Activated CD4-positive, alpha-beta T cell treated with anti-CD3 and anti-CD28 coated beads, Interleukin-2, amount 10 ng/mL, durations not matched to agents 24 days and 14 days (primary cell): ENCODE measurements around the gene PDE10A. TPM values are rescaled to one million over a fixed set of nuclear protein-coding genes. Genes with fewer than 3 reads are reported as not detected.
"Not testable (repeated sequence)": the region's sequence is repeated elsewhere in the genome, so short reads cannot be mapped to it uniquely, and the experiment has no call there.

ENCODE experiments used
- DNase-seq: peaks from one replicate; pipeline ENCODE4 v3.0.0; 2022
- H3K27ac Mint-ChIP-seq: one replicate; pipeline ENCODE4 v1.8.0; 2022; ENCODE audit warnings: mild to moderate bottlenecking, mixed read lengths
- H3K27me3 Mint-ChIP-seq: one replicate; pipeline ENCODE4 v1.8.0; 2022; ENCODE audit warnings: mixed read lengths
- H3K36me3 Mint-ChIP-seq: one replicate; pipeline ENCODE4 v1.8.0; 2022; ENCODE audit warnings: low read depth, mild to moderate bottlenecking, mixed read lengths
- H3K4me1 Mint-ChIP-seq: one replicate; pipeline ENCODE4 v1.8.0; 2021; ENCODE audit warnings: mixed read lengths
- H3K4me3 Mint-ChIP-seq: one replicate; pipeline ENCODE4 v1.8.0; 2022; ENCODE audit warnings: mild to moderate bottlenecking, moderate library complexity, mixed read lengths
- H3K9me3 Mint-ChIP-seq: one replicate; pipeline ENCODE4 v1.8.0; 2021; ENCODE audit warnings: mixed read lengths
- intact Hi-C: fragments of 100-400 bp; cut with micrococcal nuclease; formaldehyde crosslinking; loops from one replicate; pipeline ENCODE4 v1.15.1; 2023
- total RNA-seq: library from RNA; stranded (reverse); gene quantifications from 2 replicates; pipeline ENCODE4 v1.2.3, GENCODE V29; 2022

Gene PDE10A
- total RNA-seq, 1 donor from 2014 or later, result not detected

DNA sequence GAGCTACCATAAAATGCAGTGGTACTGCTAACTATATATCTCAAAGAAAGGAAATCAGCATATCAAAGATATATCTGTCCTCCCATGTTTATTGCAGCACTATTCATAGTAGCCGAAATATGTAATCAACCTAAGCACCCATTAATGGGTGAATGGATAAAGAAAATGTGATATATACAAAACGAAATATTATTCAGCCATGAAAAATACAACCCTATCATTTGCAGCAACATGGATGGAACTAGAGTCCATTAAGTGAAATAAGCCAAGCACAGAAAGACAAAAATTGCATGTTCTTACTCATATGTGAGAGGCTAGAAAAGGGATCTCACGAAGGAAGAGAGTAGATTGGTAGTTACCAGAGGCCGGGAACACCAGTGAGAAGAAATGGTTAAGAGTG, 126.1 kb downstream of the PDE10A start:
- no peaks in the 10 kb centered on the region for H3K9me3 Mint-ChIP-seq
- DNase-seq, result no peak
- H3K4me1 Mint-ChIP-seq, result no peaks in the 10 kb centered on the region
- intact Hi-C loops, result no loop called here
- no peak overlapping the region for H3K27ac Mint-ChIP-seq
- no peak overlapping the region for H3K4me3 Mint-ChIP-seq
- H3K36me3 Mint-ChIP-seq, result no peaks in the 10 kb centered on the region
- H3K27me3 Mint-ChIP-seq, result no peaks in the 10 kb centered on the region

DNA sequence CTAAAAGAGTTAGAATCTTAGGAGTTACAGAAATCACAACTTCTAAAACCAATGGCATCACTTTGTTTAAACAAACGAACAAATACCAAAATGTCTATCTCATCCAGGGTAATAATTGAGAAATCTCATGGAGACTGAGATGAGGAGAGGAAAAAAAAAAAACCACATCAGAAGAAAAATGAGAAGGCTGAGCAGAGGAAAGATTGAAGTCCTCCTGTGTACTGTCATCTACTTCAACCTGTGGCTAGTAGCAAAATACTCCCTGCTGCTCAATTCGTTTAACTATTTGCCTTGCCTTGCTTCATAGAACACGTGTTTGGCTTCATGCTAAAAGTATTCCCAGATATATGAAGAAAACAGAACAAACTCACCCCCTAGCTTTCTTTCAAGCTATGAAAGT, 143.7 kb downstream of the PDE10A start:
- intact Hi-C loops, result no loop called here
- H3K27me3 Mint-ChIP-seq, result no peaks in the 10 kb centered on the region
- no peaks in the 10 kb centered on the region for H3K36me3 Mint-ChIP-seq
- H3K27ac Mint-ChIP-seq, result no peak overlapping the region
- no peaks in the 10 kb centered on the region for H3K4me1 Mint-ChIP-seq
- no peak for DNase-seq
- no peak overlapping the region for H3K4me3 Mint-ChIP-seq
- H3K9me3 Mint-ChIP-seq, result no peaks in the 10 kb centered on the region

DNA sequence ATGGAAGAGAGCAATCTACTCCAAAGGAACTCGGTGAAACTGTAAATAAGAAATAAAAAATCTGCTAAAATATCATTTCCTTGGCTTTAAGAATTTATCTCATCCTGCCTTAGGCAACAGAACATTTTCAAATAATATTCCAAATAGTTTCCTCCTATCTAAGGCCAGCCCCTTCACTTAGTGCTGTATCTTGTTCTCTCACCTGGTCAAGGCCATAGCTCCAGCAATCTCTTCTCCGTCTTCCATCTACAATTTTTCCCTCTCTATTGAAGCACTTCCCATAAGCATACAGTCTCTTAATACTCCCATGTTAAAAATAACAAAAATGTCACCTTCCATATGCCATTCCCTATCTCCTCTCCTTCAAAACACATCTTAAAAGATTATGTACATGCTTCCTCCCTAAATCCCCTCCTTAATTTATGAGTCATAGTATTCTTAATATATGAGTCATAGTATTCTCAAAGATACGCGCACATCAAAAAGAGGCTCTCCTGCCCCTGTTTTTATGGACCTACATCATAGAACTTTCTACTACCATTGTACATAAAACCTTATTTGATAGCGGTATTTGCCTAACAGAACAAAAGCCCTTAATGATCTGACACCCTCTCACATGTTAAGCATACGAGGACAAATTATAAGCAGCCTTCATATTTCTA, 146.9 kb downstream of the PDE10A start:
- no peak overlapping the region for H3K27ac Mint-ChIP-seq
- no peaks in the 10 kb centered on the region for H3K27me3 Mint-ChIP-seq
- intact Hi-C loops, result no loop called here
- DNase-seq, result no peak
- H3K9me3 Mint-ChIP-seq, result no peaks in the 10 kb centered on the region
- no peak overlapping the region for H3K4me3 Mint-ChIP-seq
- peaks cover 8% of the 10 kb centered on the region for H3K4me1 Mint-ChIP-seq
- no peaks in the 10 kb centered on the region for H3K36me3 Mint-ChIP-seq

DNA sequence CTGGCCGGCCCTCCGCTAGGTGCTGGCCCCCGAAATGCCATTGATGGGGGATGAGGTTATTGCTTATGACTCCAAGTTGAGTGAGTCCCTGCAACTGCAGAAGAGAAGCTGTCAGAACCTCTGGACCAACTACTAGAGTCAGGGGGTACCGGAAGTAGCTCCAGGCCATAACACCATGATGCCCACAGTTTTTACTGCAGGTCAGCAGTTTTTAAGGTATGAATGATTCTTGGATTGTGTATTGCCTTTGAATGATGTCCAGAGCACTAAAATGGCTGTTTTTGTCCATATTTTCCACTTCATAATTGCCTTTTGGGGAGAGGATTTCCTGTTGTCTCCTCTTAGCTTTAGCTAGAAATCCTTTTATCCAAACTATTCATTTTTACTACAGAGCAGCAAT, 148.4 kb downstream of the PDE10A start:
- intact Hi-C loops, result no loop called here
- Mint-ChIP-seq H3K27me3 (no peaks in the 10 kb centered on the region), H3K4me3 (no peak overlapping the region), H3K36me3 (no peaks in the 10 kb centered on the region), H3K27ac (no peak overlapping the region), H3K4me1 (peaks cover 8% of the 10 kb centered on the region), H3K9me3 (no peaks in the 10 kb centered on the region)
- no peak for DNase-seq

DNA sequence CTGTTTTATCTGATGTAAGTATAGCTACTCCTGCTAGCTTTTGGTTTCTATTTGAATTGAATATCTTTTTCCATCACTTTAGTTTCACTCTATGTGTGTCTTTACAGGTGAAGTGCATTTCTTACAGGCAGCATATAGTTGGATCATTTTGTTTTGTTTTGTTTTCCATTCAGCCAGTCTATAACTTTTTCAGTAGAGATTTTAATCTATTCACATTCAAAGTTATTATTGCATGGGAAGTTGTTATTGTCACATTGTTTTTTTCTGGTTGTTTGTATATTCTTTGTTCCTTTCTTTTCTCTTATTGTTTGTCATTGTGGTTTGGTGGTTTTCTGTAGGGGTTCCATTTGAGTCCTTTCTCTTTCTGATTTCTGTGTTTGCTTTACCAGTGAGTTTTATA, 151.2 kb downstream of the PDE10A start:
- Mint-ChIP-seq H3K4me1 (peaks cover 8% of the 10 kb centered on the region), H3K9me3 (no peaks in the 10 kb centered on the region), H3K27me3 (peaks cover 2% of the 10 kb centered on the region), H3K27ac (peak overlapping the region; percentile 30), H3K36me3 (no peaks in the 10 kb centered on the region), H3K4me3 (peak overlapping the region; percentile 7)
- no peak for DNase-seq
- intact Hi-C loops, result no loop called here

DNA sequence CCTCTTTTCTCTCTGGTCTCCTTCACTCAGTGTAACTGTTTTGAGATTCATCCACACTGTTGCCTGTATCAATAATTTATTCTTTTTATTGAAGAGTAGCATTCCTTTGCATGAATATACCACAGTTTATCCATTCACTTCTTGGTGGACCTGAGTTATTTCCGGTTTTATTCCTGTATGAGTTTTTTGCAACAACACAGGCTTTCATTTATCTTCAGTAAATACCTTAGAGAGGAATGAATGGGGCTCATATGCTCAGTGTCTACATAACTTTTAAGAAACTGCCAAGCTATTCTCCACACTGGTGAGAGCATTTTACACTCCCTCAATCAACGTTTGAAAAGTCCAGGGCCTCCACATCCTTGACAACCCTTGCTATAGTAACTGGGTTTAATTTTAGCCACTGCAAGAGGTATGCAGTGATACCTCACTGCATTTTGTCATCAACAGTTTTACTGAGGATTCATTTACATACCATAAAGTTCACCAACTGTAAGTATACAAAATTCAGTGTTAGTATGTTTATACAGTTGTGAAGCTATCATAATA, 154.6 kb downstream of the PDE10A start:
- no peak for DNase-seq
- Mint-ChIP-seq H3K27me3 (peaks cover 2% of the 10 kb centered on the region), H3K4me3 (no peak overlapping the region), H3K36me3 (no peaks in the 10 kb centered on the region), H3K4me1 (peaks cover 8% of the 10 kb centered on the region), H3K9me3 (no peaks in the 10 kb centered on the region), H3K27ac (no peak overlapping the region)
- intact Hi-C loops, result no loop called here

DNA sequence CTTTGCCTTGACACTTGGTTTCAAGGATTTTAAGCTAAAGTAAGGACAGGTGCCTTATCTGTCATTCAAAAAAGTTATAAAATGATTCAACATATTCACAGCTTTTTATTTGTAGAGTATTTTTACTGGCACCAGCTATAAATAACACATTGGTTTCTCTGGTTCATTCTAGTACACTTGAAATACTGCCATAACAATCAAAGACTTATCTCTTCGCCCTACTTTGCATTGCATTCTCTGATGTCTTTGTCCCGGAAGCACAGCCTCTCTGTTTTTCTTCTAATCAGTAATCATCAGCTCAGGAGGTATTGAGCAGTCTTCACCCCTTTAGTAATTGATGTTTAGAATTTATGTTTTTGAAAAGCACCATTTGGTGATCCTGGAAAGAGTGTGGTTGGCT, 156.4 kb downstream of the PDE10A start:
- Mint-ChIP-seq H3K4me3 (no peak overlapping the region), H3K4me1 (peaks cover 4% of the 10 kb centered on the region), H3K27me3 (peaks cover 2% of the 10 kb centered on the region), H3K36me3 (no peaks in the 10 kb centered on the region), H3K27ac (no peak overlapping the region), H3K9me3 (no peaks in the 10 kb centered on the region)
- intact Hi-C loops, result no loop called here
- DNase-seq, result no peak

DNA sequence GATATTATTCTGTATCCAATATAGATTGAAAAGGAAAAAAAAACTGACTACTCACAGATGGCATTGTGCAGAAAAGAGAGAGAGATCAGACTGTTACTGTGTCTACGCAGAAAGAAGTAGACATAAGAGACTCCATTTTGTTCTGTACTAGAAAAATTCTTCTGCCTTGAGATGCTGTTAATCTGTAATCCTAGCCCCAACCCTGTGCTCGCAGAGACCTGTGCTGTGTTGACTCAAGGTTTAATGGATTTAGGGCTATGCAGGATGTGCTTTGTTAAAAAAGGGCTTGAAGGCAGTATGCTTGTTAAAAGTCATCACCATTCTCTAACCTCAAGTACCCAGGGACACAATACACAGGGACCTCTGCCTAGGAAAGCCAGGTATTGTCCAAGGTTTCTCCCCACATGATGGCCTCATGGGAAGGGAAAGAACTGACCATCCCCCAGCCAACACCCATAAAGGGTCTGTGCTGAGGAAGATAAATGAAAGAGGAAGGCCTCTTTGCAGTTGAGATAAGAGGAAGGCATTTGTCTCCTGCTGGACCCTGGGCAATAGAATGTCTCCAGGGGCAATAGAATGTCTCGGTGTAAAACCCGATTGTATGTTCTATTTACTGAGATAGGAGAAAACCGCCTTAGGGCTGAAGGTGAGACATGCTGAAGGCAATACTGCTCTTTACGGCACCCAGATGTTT, 162.7 kb downstream of the PDE10A start:
- intact Hi-C loops, H3K27me3 Mint-ChIP-seq, H3K9me3 Mint-ChIP-seq, H3K4me3 Mint-ChIP-seq, H3K36me3 Mint-ChIP-seq, H3K4me1 Mint-ChIP-seq, H3K27ac Mint-ChIP-seq, DNase-seq: not testable (repeated sequence)

DNA sequence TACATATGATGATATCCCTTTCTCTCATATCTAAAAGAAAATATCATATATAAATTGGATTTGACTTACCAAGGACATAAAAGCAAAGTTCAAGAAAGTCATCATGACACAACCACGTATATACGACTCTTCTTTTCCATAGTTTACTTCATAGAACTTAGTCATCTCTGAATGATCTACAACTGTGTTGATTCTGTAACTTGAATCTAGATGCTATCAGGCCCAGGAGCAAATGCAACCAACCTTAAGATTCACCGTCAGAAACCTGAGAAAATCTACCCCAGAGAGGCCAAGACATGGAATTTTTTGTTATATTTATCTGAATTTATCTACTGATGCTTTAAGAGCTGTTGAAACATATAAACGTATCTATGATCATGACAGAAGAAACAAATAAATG, 165.6 kb downstream of the PDE10A start:
- DNase-seq, result no peak
- intact Hi-C loops, result no loop called here
- Mint-ChIP-seq H3K4me3 (no peak overlapping the region), H3K36me3 (no peaks in the 10 kb centered on the region), H3K9me3 (no peaks in the 10 kb centered on the region), H3K27me3 (no peaks in the 10 kb centered on the region), H3K27ac (no peak overlapping the region), H3K4me1 (no peaks in the 10 kb centered on the region)

DNA sequence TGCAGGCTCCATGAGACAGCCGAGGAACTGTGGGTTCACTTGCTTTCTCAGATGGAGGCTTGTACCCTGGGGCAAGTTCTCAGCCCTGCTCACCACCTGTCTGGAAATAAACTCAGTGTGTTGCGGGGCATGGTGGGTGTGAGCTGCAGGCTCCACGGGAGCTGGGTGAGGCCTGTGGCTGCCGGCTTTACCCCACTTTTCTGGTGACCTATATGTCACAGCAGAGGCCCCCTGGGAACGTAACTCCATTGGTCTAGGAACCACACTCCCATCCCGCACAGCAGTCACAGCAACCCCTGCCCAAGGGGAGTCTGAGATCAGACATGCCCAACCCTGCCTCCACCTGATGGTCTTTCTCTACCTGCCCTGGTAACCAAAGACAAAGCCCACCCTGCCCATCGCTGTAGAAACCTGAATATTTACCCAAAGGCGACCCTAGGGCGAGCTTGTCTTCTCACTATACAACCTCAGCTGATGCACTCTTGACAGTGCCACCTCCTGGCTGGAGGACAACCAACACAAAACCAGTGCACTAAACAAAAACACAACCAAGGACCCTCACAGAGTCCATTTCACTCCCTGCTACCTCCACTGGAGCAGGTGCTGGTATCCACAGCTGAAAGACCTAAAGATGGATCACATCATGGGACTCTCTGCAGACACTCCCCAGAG, 174.3 kb downstream of the PDE10A start:
- Mint-ChIP-seq H3K27me3 (no peaks in the 10 kb centered on the region), H3K27ac (no peak overlapping the region), H3K4me3 (no peak overlapping the region), H3K36me3 (no peaks in the 10 kb centered on the region), H3K4me1 (no peaks in the 10 kb centered on the region), H3K9me3 (peaks cover 5% of the 10 kb centered on the region)
- intact Hi-C loops, result no loop called here
- DNase-seq, result peak; percentile 32

DNA sequence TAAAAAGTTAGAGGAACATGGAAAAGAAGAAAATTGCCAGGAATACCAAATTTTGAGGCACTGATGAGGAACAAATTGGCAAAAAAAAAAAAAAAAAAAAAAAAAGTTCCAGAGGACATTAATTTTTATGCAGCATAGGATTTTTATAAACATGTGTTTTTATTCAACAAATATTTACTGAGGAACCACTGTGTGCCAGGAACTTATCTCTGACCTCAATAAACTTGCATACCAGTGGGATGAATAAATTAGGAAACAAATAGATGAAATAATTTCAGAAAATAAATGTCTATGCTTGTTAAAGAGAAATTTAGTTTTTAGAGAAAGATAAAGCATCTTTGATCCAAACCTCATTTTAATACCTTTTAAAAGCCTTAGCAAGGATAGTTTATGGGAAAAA, 175.1 kb downstream of the PDE10A start:
- no peaks in the 10 kb centered on the region for H3K4me1 Mint-ChIP-seq
- no peaks in the 10 kb centered on the region for H3K27me3 Mint-ChIP-seq
- H3K4me3 Mint-ChIP-seq, result no peak overlapping the region
- H3K27ac Mint-ChIP-seq, result no peak overlapping the region
- intact Hi-C loops, result no loop called here
- no peak for DNase-seq
- peaks cover 5% of the 10 kb centered on the region for H3K9me3 Mint-ChIP-seq
- no peaks in the 10 kb centered on the region for H3K36me3 Mint-ChIP-seq

DNA sequence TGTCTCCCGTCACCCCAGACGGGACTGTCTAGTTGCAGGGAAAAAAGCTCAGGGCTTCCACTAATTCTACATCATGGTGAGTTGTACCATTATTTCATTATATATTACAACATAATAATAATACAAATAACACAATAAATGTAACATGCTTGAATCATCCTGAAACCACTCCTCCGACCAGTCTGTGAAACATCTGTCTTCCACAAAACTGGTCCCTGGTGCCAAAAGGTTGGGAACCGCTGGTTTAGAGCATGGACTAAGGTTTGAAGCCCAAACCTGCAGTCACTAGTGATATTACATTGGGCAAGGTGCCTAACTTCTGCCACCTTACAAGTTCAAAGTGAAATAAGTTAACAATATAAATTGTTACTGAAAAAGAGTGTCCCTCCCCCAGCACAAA, 175.7 kb downstream of the PDE10A start:
- H3K4me3 Mint-ChIP-seq, result no peak overlapping the region
- no peaks in the 10 kb centered on the region for H3K27me3 Mint-ChIP-seq
- peaks cover 5% of the 10 kb centered on the region for H3K9me3 Mint-ChIP-seq
- no peaks in the 10 kb centered on the region for H3K36me3 Mint-ChIP-seq
- H3K4me1 Mint-ChIP-seq, result no peaks in the 10 kb centered on the region
- intact Hi-C loops, result no loop called here
- H3K27ac Mint-ChIP-seq, result no peak overlapping the region
- DNase-seq, result no peak

DNA sequence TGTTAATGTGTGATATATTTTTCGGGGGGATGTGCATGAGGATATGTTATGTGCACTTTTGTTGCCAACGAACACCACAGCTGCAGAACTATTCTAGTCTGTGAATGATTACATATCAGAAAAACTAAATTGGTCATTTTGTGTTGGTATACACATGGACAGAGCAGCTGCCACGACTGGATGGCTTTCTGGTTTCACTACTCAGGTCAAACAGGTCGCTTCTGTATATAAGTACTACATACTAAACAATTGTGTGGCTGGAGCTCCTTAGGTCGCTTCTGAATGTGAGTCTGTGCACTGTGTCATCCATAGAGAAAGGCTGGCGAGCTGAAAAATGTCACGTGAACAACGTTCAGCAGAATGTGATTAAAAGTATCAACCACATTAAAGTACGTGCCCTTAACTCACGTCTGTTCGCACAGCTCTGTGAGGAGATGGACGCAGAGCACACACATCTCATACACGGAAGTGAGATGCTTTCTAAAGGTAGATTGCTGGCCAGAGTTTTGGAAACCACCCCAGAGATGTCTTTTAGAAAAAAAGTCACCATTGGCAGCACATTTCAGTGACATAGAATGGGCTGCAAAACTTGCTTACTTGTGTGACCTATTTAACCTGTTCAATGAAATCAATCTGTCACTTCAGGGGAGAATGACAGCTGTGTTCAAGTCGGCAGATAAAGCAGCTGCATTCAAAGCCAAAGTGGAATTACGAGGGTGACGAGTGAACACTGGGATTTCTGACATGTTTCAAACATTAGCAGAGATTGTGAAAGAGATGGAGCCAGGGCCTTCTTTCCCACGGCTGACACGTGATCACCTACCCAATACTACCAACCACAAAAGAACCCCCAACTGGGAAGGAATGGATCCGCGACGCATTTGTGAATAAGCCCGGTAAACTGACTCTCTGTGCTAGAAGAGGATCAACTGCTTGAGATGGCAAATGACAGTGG, 176.6 kb downstream of the PDE10A start:
- H3K9me3 Mint-ChIP-seq, result peaks cover 5% of the 10 kb centered on the region
- intact Hi-C loops, result no loop called here
- H3K4me3 Mint-ChIP-seq, result no peak overlapping the region
- no peak overlapping the region for H3K27ac Mint-ChIP-seq
- no peaks in the 10 kb centered on the region for H3K27me3 Mint-ChIP-seq
- H3K4me1 Mint-ChIP-seq, result no peaks in the 10 kb centered on the region
- DNase-seq, result no peak
- H3K36me3 Mint-ChIP-seq, result no peaks in the 10 kb centered on the region
